Pons (tissue), 1 donor: ENCODE data around the gene HDAC4.
A peak's percentile ranks its signal among the peaks of the same experiment; 100 is the strongest.

Experiments
- DNase-seq: peaks from one replicate; pipeline ENCODE4 v3.0.0-alpha.2; 2016; ENCODE audit warnings: low spot score

The HDAC4 gene

DNA sequence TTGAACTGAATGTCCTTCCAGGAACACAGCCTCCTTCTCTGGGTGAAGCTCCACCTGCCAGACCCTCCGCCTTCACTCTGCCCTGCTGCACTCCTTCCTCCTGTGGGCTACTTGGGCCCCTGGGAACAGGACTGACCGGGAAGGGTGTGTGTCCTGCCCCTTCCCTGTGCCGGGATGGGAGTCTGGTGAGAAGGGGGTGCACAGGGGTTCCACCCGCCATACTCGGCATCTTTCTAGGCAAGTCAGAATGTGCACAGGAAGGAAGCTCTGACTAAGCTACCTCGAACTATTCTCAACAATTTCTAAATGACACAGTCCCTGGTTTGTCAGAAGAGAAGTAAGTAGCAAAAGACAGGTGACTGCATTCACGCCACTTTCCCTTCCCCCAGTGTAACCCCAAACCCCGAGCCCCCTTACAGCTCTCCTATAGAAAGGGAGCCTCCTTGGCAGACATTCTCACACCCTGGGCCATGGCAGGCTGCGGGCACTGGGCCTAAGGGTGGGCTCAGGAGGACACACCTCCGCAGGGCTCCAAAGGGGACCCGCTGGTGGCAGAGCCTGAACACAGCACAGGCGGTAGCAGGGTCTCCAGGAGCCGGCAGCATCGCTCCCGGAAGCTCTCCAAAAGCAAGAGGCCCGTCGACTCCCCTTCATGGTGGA, 184.1 kb downstream of the HDAC4 start:
- no peak for DNase-seq

DNA sequence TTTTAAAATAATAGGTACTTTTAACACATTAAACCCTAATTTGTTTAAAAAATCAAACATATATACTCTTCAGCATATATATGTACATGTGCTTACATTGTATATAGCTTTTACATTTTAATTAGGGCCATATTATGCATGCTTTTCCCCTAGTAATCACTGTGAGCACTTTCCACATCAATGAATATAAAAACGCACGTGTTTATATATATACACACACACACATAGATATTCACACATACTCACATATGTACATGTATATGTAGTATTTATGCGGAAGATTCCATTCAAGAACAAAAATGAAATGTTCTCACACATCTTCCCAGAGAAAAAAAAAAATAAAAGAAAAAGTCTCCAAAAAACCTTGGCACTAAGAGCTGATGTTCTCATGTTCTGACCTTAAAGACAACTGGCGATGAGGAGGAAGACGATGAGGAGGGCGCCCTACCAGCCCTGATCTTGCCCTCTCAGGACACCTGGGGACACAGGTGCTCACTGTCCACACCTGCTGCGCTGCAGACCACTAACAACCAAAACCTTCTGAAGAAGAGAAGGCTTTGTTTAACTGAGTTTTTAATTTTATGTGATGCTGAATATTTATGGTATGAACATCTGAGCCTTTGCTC, 184.7 kb downstream of the HDAC4 start:
- no peak for DNase-seq

DNA sequence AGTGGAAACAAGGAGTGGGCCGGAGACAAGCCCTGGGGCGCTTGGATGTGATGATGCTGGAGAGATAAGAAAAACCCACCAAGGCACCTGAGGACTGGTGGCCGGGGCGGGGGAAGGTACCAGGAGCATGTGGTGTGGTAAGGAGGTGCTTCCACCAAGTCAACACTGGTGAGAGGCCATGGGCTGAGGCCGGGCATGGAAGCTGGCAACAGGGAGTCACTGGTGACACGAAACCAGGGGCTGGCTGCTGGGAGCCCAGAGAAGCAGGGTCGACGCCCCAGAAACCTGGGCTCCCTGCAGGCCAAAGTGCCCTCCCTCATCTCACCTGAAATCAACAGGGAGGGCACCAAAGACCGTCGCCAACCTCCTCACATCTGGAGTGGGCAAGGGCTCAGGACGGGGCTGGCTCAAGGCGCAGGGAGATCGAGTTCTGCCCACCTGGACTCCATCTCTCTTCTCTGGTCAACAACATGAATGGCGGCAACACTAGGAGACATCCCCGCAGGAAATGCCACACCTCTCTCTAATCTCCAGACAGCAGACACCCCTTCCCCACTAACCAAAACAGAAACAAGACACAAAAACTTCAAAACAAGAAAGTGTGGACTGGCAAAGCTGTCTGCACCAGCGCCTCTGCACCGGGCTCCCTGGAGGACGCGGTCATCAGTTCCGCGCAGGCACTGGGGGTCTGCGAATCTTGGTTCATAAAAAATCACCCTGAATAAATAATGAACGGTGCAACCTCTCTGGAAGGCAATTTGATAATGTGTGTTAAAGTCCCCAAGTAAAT, 185.5 kb downstream of the HDAC4 start:
- DNase-seq = no peak

DNA sequence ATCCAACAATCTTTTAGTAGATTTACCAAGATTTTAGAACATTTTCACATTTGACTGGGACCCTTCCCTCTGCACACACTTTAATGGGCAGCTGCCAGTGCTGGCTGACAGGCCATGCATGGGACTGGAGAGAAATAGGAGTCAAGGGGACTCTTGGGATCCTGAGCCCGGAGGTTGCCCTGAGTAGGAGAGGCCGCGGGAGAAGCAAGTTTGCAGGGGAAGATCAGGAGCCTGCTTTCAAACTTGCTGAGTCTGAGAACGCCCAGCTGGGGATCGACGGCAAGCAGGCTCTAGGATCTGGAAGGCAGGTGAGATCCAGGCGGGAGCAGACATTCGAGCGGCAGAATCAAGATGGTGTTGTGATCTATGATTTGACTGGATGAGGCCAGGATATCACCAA, 186.1 kb downstream of the HDAC4 start:
- no peak for DNase-seq

DNA sequence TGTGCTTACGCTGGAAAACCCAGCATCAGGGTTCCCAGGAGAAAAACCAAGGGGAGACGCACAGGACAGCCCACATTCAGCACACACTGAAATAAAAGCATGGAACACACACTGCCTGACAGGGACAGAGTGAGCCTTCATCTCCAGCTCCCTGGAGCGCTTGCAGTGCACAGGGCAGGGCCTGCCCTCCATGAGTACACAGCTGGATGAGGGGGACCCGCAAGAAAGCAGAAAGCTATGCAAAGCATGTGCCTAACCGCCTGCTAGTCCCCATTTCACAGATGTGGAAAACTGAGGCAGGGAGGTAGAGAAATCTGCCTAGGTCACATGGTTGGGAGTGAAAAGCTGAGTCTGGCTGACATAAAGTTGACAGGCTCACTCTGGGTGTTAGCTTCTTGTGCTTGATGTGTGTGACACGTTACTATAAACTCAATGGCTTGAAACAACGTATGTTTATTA, 187.1 kb downstream of the HDAC4 start:
- no peak for DNase-seq

DNA sequence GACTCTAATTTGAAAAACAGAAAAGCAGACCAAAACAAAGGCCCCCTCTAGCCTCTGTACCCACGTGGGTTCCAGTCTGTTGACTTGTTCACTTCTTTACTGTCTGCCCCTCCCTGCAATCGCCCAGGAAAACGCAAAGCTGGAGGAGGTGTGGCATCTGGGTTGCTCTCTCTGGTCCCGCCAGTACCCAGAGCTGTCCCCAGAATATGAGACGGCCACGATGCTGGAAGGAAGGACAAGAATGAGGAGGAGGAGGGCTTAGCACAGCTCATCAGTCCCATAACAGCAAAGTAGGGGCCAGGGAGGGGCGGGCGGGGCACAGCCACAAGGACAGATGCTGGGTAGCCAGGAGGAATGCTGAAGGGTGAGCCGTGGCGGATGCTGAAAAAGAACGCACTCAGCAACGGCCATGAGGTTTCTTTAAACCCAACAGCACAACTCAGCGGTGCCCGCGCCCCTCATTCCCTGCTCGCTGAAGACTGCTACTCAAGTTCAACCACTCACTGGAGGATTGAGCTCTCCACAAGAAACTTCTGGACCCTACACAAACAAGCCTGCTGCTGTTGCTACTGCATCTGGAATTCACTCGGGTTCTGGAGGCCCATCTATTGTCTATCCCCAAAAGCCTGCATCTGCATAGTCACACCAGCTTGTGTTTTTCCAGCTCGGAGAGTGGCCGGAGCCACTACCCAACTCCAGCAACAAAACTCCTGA, 187.7 kb downstream of the HDAC4 start:
- DNase-seq = peak; percentile 60

DNA sequence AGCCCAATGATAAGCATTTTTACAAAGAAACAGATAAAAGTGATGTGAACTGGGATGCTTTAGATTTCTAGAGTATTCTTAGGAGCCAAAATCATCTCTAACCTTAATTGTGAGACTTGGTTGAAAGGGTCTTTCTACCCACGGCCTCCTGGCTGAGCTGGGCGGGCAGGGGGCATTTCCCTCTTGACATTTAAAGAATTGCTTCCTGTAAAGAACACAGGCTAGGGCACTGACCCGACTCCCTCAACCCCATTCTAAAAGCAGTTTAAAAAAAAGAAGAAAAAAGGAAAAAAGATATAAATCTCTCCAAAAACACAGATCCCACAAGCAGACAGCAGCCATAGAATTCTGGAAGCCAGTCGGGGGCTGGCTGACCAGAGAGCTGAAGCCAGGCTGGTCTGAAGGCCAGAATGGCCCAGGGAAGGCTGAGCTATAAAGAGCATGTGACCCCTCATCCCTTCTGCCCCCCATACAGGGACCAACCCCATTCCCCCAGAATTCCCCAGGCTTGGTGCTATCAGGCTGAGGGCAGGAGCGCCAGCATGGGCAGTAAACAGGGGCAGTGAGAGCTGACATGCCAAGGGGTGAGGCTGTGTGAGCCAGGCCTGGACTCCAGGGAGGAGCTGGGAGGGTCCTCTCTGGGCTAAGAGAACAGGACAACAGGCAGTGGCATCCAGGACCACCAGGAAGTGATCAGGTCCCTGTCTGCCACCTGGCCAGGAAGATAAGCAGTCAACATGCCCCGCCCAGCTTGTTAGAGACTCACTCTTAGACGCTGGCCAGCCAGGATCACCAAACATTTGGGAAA, 188.5 kb downstream of the HDAC4 start:
- DNase-seq = no peak

DNA sequence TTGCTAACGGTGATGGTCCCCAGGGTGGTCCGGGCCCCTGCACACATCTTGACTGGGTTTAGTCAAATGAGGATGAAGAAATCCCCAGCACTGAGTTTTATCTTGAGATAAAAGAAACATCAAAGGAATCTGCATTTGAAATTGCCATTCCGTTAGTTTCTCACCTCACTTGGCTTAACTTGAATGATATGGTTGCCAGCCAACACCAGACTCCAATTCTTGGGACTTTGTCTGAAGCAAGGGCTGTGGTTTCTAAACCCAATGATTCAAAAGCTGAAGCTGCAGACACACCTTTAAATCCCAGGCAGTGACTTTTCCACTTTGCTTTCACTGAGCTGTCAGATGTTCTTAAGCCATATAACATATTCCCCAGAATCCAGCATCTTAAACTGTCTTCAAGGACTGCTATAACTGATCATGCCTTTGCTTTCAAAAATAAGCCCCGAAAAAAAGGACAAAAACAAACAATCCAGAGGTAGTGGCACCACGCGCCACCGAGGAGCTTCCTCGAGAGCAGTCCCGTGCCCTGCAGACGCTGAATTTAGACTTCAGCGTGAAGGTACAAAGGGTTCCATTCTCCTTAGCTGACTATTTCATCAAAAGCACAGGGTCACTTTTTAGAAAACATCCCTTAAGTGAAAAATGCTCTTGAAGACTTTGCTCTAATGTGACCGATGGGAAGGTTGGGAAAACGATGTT, 189.3 kb downstream of the HDAC4 start:
- peak; percentile 62 for DNase-seq

DNA sequence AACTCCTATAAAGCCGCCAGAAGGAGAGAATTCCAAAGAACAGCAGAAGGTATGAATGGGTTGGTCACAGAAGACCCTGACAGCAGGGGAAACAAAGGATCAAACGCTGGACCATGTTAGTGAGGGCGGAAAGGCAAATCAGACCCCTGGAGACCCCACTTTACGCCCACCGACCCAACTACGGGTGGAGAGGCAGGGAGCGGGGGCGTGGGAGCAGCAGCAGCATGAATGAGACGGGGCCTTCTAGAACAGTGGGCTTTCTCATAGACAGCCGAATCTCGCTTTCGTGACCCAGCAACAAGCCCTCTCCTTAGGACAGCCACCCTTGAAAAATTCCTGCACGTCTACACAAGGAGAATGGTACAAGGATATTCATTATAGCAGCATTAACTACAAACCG, 191.0 kb downstream of the HDAC4 start:
- no peak for DNase-seq

DNA sequence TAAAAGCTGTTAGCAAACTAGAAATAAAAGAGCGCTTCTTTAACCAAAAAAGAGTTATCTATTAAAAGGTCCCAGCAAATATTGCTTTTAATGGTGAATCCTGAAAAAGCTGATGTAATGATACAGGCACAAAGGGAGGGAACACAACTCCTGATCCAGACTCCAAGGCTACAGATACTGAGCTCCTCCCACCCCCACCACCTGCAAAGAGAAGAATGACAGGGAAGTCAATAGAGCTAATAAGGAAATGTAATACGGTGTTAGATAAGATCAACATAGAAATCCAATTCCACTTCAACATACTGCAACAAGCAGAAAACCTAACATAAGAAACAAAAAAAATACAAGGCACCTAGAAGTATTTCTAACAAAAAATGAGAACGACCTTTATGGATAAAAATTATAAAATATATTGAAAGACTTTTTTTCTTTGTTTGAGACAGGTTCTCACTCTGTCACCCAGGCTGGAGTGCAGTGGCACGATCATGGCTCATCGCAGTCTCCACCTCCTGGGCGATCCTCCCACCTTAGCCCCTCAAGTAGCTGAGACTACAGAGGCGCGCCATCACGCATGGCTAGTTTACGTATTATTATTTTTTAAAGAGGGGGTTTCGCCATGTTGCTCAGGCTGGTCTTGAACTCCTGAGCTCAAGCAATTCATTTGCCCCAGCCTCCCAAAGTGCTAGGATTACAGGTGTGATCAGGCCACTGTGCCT, 192.2 kb downstream of the HDAC4 start:
- no peak for DNase-seq

DNA sequence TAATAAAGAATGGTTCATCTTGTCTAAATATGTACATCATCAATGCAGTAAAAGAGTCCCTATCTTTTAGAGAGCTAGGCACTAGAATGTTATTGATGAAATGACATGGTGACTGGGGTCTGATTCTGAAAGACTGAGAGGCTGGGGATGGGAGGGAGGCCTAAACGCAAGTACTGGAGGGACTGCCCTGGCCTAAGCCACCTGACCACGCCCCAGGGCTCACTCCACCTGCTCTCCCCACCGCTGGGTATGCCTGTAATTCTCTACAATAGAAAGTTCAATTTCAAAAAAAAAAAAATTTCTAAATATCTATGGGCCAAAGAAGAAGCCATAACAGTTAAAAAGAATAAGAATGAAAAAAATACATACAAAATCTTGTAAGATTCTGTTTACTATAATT, 194.0 kb downstream of the HDAC4 start:
- DNase-seq = no peak

DNA sequence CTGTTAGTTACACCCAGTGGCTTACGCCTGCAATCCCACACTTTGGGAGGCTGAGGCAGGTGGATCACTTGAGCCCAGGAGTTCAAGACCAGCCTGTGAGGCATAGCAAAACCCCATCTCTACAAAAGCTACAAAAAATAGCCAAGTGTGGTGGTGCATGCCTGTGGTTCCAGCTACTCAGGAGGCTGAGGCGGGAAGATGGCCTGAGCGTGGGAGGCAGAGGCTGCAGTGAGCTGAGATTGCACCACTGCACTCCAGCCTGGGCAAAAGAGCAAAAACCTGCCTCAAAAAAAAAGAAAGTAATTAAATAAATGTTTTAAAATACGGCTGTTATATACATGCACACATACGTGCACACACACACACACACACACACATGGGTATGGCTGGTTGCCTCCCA, 194.8 kb downstream of the HDAC4 start:
- DNase-seq = no peak

DNA sequence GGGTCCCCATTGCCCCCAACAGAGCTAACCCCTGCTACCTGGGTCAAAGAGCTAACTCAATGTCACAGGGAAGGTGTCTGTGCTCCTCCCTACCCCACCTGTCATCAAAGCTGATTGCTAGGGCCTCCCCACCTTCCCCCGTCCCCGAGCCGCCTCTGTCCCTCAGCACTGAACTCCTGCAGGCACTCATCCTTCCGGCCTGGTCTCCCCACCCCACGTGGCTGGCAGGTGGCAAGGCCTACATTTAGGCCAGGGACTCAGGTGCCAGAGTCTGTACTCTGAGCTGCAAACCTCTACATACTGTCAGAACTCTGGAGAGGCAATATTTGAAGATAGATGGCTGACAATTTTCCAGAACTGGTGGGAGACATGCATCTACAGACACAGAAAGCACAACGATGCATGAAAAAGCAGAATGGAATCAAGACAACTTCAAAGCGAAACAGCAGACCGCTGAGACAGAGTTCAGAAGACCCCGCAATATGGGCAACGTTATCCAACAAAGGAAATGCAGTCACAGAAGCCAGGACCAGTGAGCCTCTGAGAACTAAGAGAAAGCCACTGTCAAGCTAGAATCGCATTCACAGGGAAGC, 195.8 kb downstream of the HDAC4 start:
- no peak for DNase-seq

DNA sequence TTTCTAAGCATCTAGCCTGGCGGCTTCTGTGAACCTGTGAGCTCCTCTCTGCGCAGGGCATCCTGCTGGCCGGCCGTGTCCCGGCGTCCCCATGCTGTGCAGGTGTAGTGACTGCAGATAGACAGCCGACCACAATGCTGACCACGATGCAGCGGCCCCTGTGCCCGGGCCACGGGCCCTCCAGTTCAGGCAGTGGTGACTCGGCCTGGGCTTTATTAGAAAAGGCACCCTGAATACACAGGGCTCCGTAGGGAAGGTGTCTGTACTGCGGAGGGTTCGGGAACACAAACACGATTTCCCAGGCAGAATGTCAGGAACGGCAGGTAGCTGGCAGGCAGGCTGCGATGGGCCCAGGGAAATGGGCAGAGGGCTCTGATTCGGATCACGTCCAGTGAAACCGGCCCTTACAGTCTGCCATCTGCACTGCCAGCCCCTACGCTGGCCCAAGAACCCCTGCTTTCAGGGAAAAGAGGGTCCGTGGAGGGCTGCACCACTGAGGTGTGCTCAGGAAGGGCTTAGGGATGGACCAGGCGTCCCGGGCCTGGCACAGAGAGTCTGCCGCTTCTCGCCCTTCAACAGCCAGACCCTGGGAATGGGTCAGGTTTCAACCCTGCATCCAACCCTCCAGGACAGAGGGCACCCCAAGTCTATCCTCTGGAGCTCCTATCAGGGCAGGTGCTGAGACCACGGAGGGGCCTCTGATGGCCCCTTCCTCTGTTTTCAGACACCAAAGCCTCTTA, 196.5 kb downstream of the HDAC4 start:
- DNase-seq = no peak

DNA sequence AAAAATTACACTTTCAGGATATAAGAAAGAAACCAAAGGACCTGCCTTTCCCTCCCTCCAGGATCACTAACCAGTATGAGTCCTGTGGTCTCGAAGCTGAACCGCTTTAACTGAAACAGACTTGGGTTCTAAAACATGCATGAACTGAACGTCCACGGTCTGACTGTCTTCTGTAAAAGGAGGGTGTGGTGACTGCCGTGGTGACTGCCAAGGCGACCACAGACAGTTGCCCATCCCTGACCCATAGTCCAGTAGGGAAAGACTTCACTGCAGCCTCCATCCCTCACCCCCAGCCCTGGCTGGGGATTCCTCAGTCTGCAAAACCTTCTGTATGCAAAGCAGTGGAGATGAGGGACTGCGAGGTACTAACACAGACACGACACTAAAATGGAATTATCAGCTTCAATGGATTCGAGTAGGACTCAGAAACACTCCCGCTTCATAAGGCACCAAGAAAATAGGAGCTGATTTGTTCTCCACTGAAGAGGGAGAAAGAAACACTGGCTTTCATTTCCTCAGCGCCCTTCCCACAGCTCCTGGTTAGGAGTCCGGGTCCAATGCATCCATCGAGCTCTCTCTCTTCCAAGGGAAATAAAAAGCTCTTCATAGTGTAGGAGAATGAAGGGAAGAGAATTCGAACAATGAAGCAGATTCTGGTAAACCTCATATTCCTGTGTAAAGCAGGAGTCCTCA, 197.2 kb downstream of the HDAC4 start:
- DNase-seq = peak; percentile 74

DNA sequence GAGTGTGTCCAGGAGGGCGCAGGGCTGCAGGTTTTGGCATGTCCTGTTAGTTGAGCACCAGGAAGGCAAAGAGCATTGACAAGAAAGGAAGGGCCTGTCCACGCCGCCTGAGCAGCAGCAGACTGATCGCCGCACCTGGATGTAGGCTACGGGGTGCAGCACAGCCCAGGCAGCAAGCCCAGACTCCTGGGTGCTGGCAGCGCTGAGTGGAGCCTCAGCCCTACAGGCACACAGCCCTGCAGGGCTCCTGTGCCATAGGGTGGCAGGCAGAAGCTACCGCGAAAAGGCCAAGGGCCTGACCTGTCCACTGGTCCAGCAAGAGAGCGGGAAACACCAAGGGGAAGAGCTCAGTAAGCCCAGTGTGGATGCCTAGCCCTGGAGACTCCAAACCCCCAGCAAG, 198.0 kb downstream of the HDAC4 start:
- DNase-seq = no peak

DNA sequence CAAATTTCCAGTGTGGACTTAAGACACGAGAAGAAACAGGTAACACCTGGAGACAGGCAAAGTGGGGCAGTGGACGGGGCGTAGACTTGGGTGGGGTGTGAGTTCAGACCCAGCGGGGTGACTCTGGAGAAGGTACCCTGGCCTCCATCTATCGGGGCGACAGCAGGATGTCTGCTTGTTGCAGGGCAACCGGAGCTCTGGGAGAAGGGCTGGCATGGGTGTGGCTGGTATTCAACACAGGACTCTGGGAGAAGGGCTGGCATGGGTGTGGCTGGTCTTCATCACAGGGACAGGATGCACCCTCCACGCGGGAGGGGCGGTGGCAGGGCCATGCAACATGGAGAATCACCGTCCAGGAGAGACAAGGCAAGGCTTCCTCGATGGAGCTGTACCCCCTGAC, 198.5 kb downstream of the HDAC4 start:
- DNase-seq = no peak

DNA sequence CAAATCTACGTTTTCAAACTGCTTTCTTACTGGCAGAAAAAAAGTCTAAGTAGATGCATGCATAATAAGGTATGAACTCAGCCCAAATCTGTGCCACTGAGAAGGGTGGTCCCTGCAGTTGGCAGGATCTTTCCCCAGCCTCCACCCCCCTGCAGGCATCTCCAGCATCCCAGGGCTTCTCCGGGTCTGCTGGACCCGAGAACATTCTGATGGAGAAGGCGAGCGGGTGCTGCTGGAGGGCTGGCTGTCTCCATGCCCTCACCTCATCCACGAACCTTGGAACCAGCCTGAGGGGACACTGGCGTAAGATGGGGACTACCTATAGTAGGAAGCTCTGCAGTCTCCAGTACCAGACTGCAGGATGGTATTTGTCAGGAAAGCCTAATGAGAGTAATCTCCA, 198.9 kb downstream of the HDAC4 start:
- no peak for DNase-seq

DNA sequence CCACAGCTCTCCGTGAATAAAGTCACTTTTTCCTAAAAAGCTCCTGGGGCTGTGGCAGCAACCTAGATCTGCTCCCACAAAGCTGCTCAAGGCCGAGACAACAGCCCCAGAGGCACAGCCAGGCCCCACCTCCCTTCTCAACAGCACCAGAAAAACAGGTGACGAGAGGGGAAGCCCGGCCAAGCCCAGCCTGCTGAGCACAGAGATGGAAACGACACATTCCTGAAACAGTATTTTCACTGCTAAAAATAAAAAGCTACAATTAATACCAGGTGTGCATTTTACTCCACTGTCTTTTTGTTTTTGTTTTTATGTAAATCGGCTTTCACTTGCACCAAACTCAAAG, 199.3 kb downstream of the HDAC4 start:
- no peak for DNase-seq
